Naive thymus-derived CD8-positive, alpha-beta T cell (primary cell): ENCODE measurements around the gene FAM181A. TPM values are rescaled to one million over a fixed set of nuclear protein-coding genes. Genes with fewer than 3 reads are reported as not detected.
A peak's percentile ranks its signal among the peaks of the same experiment; 100 is the strongest.

ENCODE experiments used
- ATAC-seq, 2 donors: fragments of 150-1000 bp; cut with Tn5 transposase in 1 of 2; sonication (Bioruptor Pico), chemical (Tn5 transposase) in 1 of 2; 1 replicate in 1 of 2; 2 replicates in 1 of 2; pipeline ENCODE4 v1.10.0; 2021; ENCODE audit warnings: mild to moderate bottlenecking in 2 of 2, moderate library complexity in 2 of 2
- POLR2A ChIA-PET: fragments of 350-600 bp; sonication (Branson Sonifier 250); formaldehyde crosslinking; loops from one replicate; lab custom pipeline; 2021; ENCODE audit warnings: antibody characterized with exemption; lab: Charles Lee
- DNase-seq, 10 donors: peaks; one replicate each; pipeline versions ENCODE4 v3.0.0 to v3.0.0-alpha.2; 2020 to 2022
- H3K27ac Mint-ChIP-seq, 10 donors: one replicate each; pipeline ENCODE4 v1.8.0; 2020 to 2022; ENCODE audit warnings: mild to moderate bottlenecking in 10 of 10, mixed read lengths in 10 of 10, moderate library complexity in 4 of 10, inconsistent platforms in 1 of 10
- H3K27me3 Mint-ChIP-seq, 5 donors: one replicate each; pipeline ENCODE4 v1.8.0; 2021 to 2022; ENCODE audit warnings: mixed read lengths in 5 of 5
- H3K36me3 Mint-ChIP-seq, 3 donors: one replicate each; pipeline ENCODE4 v1.8.0; 2020 to 2022; ENCODE audit warnings: mixed read lengths in 3 of 3, mild to moderate bottlenecking in 2 of 3, inconsistent platforms in 1 of 3
- H3K4me1 Mint-ChIP-seq, 4 donors: one replicate each; pipeline ENCODE4 v1.8.0; 2021 to 2022; ENCODE audit warnings: mixed read lengths in 4 of 4
- H3K4me3 Mint-ChIP-seq, 10 donors: one replicate each; pipeline ENCODE4 v1.8.0; 2020 to 2022; ENCODE audit warnings: mild to moderate bottlenecking in 10 of 10, mixed read lengths in 10 of 10, moderate library complexity in 6 of 10, inconsistent platforms in 1 of 10
- H3K9me3 Mint-ChIP-seq, 9 donors: one replicate each; pipeline ENCODE4 v1.8.0; 2020 to 2022; ENCODE audit warnings: mixed read lengths in 9 of 9, mild to moderate bottlenecking in 3 of 9, inconsistent platforms in 1 of 9, moderate library complexity in 1 of 9
- polyA plus RNA-seq, 3 donors: library from polyadenylated mRNA; unstranded; fragments of 300-500 nt; fragmentation: Illumina TruSeq; gene quantifications; one replicate each; pipeline ENCODE4 v1.2.3, GENCODE V29; 2021
- total RNA-seq, 8 experiments: library from RNA in 2 of 8; stranded (reverse) in 2 of 8; gene quantifications; one replicate each; pipeline ENCODE4 v1.2.3 and lab custom pipeline; 2021 to 2026

The FAM181A gene
- total and polyA plus RNA-seq, 5 experiments from 2014 or later, result not detected

DNA sequence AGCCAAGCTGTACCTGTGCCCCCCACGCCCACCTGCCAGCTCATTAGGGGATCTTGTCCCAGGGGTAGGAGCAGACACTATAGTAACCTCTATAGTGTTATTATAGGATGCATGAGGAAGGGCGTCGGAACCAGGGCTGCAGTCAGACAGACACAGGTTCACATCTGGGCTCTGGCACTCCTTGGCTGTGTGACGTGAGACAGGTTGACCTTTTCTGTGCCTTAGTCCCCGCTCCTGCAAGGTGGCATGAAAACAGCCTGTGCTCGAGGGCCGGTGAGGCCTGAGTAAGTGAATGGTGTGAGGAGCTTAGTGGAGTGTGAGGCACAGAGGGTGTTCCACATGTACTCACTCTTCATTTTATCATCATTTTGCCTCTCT is 30.2 kb downstream of the FAM181A start:
- ATAC-seq (no peak), DNase-seq (no peak)
- Mint-ChIP-seq H3K9me3 (no peaks in the 10 kb centered on the region), H3K4me3 (peak overlapping the region in 8 of 10 donors; percentile 1 to 61 (median 25)), H3K36me3 (no peaks in the 10 kb centered on the region), H3K27me3 (peaks cover 0 to 3% (median 0%) of the 10 kb centered on the region in 5 donors), H3K4me1 (peaks cover 49 to 90% (median 84%) of the 10 kb centered on the region in 4 donors), H3K27ac (peak overlapping the region in 6 of 10 donors; percentile 43 to 89 (median 70))
- POLR2A ChIA-PET, result interaction anchor here (0.6 to 1.4 kb wide), 4 partner anchors 8 to 189 kb away, joined by 3 to 5 read pairs (median 3); no protein-coding TSS in a partner anchor

DNA sequence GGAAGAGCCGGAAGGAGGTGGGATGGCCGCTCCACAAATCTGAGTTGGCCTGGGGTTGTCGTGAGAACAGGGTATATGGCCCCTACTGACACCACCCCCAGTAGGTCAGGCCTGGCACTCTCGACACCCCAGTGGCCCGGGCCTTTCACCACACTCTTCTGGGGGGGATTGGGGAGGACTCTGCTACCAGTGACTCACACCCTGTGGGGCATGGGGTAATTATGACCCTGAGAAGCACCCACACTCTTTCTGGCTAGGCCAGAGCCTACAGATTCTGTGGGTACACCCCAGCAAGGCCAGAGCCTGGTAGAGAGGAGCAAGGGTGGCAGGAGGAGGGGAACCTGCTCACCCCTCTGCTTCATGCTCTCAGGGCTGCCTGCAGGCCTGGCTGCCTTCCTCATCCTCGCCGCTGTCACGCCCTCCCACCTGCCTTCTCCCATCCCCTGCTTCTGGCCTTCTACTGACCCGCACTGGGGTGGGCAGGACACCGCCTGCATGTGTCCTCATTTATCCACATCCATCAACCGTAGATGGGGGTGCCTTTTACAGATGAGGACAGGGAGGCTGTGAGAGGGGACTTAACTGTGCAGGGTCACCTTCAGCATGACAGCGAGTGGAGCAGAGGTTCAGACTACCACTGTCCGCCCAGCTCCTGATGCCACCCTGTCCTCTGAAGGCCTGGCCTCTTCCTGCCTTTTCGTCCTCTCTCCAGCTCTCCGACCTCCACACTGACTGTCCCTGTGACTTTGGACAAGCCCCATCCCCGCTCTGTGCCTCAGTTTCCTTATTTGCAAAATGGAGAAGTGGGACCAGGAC is 30.8 kb downstream of the FAM181A start:
- Mint-ChIP-seq H3K4me3 (peak overlapping the region in 1 of 10 donors; percentile 60), H3K4me1 (peaks cover 50 to 95% (median 86%) of the 10 kb centered on the region in 4 donors), H3K36me3 (no peaks in the 10 kb centered on the region), H3K27me3 (peaks cover 0 to 3% (median 0%) of the 10 kb centered on the region in 5 donors), H3K9me3 (no peaks in the 10 kb centered on the region), H3K27ac (peak overlapping the region in 7 of 10 donors; percentile 31 to 94 (median 74))
- DNase-seq (no peak), ATAC-seq (no peak)
- POLR2A ChIA-PET, result interaction anchor here (0.8 to 1.3 kb wide), 4 partner anchors 9 to 19 kb away, joined by 3 to 8 read pairs (median 4); no protein-coding TSS in a partner anchor

DNA sequence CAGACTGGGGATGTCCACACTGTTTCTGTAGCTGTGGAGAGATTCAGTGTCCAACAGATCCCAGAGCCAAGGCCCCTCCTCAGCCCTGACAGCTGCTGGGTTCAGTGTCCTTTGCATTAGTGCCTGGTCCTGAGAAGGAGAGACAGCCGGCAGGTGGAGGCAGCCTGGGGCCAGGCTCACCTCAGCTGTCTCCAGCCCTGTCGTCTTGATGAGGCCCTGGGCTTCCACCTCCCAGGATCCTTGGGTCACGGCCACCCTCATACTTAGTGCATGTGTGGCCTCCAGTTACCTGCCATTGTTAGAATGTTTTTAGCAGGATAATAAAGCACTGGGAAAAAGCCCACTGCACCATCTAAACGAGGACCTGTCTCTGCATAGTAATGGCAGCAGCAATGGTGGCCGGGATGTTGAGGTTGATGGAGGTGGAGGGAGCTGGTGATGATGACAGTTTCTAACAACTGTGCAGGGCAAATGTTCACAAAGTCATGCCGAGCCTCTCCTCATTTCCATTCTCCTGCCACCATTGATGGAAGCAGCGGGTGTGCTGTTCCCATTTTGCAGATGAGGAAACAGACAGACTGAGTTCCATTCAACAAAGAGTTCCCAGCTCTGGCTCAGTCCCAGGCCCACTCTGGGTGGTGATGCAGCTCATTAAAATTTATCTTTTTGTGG is 31.6 kb downstream of the FAM181A start:
- peak overlapping the region; percentile 47 to 83 (median 74) for H3K4me3 Mint-ChIP-seq
- H3K4me1 Mint-ChIP-seq, result peaks cover 54 to 96% (median 90%) of the 10 kb centered on the region in 4 donors
- no peaks in the 10 kb centered on the region for H3K9me3 Mint-ChIP-seq
- ATAC-seq (no peak), DNase-seq (no peak)
- no peaks in the 10 kb centered on the region for H3K36me3 Mint-ChIP-seq
- POLR2A ChIA-PET, result interaction anchor here (0.8 to 2.4 kb wide), 5 partner anchors 9 to 19 kb away, joined by 3 to 12 read pairs (median 3); no protein-coding TSS in a partner anchor
- peak overlapping the region; percentile 79 to 96 (median 86) for H3K27ac Mint-ChIP-seq
- peaks cover 0 to 3% (median 0%) of the 10 kb centered on the region in 5 donors for H3K27me3 Mint-ChIP-seq

DNA sequence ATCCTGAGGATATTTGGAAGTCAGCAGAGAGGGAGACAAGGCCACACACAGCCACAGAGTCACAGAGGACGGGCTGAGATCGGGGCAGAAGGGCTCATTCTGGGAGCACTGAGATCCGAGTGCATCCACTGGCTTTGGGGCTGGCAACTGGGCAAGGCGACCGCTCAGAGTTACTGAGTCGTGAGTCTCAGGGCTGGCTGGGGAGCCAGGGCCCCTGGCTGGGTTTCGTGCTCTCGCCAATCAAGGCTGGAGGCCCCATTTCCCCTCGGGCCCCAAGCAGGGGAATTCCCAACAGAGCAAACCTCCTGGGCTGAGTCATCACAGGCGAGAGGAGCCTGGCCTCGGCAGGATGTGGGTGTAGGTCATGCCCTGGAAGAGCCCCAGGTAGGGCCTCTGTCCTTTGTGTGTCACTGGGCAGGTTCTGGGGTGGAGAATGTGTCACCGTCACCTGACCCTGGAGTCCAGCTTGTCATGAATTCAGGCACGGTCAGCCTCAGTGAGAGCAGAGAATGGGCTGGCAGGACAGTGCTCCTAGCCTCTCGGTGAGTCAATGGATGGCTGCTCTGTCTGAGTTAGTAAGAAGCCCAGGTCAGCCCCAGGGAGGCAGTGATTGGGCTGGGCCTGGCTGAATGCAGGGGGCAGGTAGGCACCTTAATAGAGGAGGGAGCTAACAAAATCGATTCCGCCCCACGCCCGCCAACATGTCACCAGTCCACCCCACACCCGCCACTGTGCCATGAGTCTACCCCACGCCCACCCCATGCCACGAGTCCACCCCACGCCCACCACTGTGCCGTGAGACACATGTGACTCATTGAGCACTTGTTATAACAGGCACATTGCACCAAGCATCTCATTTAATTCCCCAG is 32.3 kb downstream of the FAM181A start:
- H3K9me3 Mint-ChIP-seq, result no peaks in the 10 kb centered on the region
- H3K4me3 Mint-ChIP-seq, result peak overlapping the region; percentile 47 to 83 (median 74)
- H3K27ac Mint-ChIP-seq, result peak overlapping the region; percentile 79 to 96 (median 86)
- ATAC-seq (peak; percentile 87 to 89), DNase-seq (peak; percentile 64 to 92 (median 81))
- H3K4me1 Mint-ChIP-seq, result peaks cover 56 to 96% (median 88%) of the 10 kb centered on the region in 4 donors
- no peaks in the 10 kb centered on the region for H3K36me3 Mint-ChIP-seq
- peaks cover 0 to 3% (median 0%) of the 10 kb centered on the region in 5 donors for H3K27me3 Mint-ChIP-seq
- POLR2A ChIA-PET, result interaction anchor here (1.0 to 2.4 kb wide), 4 partner anchors 8 to 20 kb away, joined by 3 to 12 read pairs (median 9); no protein-coding TSS in a partner anchor

GRCh38 chr14:93960108-93960475 is 32.9 kb downstream of the FAM181A start:
- peaks cover 0 to under 1% (median 0%) of the 10 kb centered on the region in 5 donors for H3K27me3 Mint-ChIP-seq
- H3K4me1 Mint-ChIP-seq, result peaks cover 55 to 96% (median 84%) of the 10 kb centered on the region in 4 donors
- no peaks in the 10 kb centered on the region for H3K36me3 Mint-ChIP-seq
- DNase-seq (no peak), ATAC-seq (no peak)
- peak overlapping the region in 9 of 10 donors; percentile 70 to 96 (median 85) for H3K27ac Mint-ChIP-seq
- peak overlapping the region in 9 of 10 donors; percentile 1 to 83 (median 68) for H3K4me3 Mint-ChIP-seq
- peaks cover 0 to 2% (median 0%) of the 10 kb centered on the region in 9 donors for H3K9me3 Mint-ChIP-seq
- POLR2A ChIA-PET, result interaction anchor here (1.7 to 2.4 kb wide), 3 partner anchors 11 to 20 kb away, joined by 4 to 12 read pairs (median 10); no protein-coding TSS in a partner anchor

DNA sequence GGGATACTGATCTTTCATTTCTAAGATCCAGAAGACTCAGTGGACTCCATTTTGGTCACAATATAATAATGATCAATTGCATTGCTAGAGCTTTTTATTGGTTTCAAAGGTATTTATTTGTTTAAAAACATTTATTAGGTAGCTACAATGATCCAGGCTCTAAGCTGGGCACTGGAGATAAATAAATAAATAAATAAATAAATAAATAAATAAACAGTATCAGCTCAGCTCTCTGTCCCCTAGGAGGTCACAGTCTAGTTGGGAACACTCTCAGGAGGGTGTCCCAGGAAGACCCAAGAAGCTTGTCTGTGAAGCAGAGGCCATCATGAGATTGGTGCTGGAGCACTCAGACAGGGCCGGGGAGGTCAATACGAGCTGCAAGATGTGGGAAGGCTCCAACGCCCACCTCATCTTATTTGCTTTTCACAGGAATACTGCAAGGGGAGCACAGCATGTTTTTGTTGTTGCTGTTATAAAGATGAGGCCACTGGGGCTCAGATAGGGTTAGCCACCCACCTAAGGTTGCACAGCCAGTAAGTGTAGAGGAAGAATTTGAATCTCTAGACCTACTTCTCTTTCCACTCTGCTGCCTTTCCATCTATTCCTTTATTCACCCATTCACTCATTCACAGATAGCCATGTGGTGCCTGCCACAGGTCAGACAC is 33.8 kb downstream of the FAM181A start:
- no peak for DNase-seq
- Mint-ChIP-seq H3K27me3 (no peaks in the 10 kb centered on the region), H3K36me3 (no peaks in the 10 kb centered on the region), H3K27ac (peak overlapping the region in 7 of 10 donors; percentile 6 to 96 (median 82)), H3K9me3 (peaks cover 0 to 6% (median 0%) of the 10 kb centered on the region in 9 donors), H3K4me1 (peaks cover 51 to 95% (median 76%) of the 10 kb centered on the region in 4 donors), H3K4me3 (peak overlapping the region in 4 of 10 donors; percentile 43 to 83 (median 60))
- no peak for ATAC-seq
- POLR2A ChIA-PET, result interaction anchor here (1.7 to 2.4 kb wide), 3 partner anchors 10 to 21 kb away, joined by 4 to 12 read pairs (median 10); no protein-coding TSS in a partner anchor

GRCh38 chr14:93961620-93962019 is 34.5 kb downstream of the FAM181A start:
- peaks cover 0 to 6% (median 0%) of the 10 kb centered on the region in 9 donors for H3K9me3 Mint-ChIP-seq

GRCh38 chr14:93962701-93963601 is 35.8 kb downstream of the FAM181A start:
- Mint-ChIP-seq H3K27ac (peak overlapping the region in 9 of 10 donors; percentile 65 to 96 (median 87)), H3K27me3 (no peaks in the 10 kb centered on the region), H3K4me1 (peaks cover 37 to 95% (median 58%) of the 10 kb centered on the region in 4 donors), H3K9me3 (peaks cover 0 to 6% (median 0%) of the 10 kb centered on the region in 9 donors), H3K4me3 (peak overlapping the region; percentile 34 to 78 (median 58)), H3K36me3 (no peaks in the 10 kb centered on the region)
- peak; percentile 10 to 50 for ATAC-seq
- DNase-seq, result peak in 6 of 10 donors; percentile 29 to 49 (median 38)
- POLR2A ChIA-PET, result interaction anchor here (0.9 to 2.5 kb wide), 7 partner anchors 10 to 23 kb away, joined by 3 to 9 read pairs (median 6); partner anchors contain the start of gene ASB2

More at GRCh38 chr14:93961620-93962019, 34.5 kb downstream of the FAM181A start:
- no peaks in the 10 kb centered on the region for H3K36me3 Mint-ChIP-seq
- POLR2A ChIA-PET, result interaction anchor here (1.6 to 2.0 kb wide), 3 partner anchors 11 to 22 kb away, joined by 4 to 10 read pairs (median 7); no protein-coding TSS in a partner anchor
- H3K27ac Mint-ChIP-seq, result peak overlapping the region in 6 of 10 donors; percentile 6 to 89 (median 87)
- DNase-seq (no peak), ATAC-seq (no peak)
- peaks cover 47 to 94% (median 70%) of the 10 kb centered on the region in 4 donors for H3K4me1 Mint-ChIP-seq
- H3K4me3 Mint-ChIP-seq, result peak overlapping the region in 5 of 10 donors; percentile 27 to 75 (median 42)
- no peaks in the 10 kb centered on the region for H3K27me3 Mint-ChIP-seq

DNA sequence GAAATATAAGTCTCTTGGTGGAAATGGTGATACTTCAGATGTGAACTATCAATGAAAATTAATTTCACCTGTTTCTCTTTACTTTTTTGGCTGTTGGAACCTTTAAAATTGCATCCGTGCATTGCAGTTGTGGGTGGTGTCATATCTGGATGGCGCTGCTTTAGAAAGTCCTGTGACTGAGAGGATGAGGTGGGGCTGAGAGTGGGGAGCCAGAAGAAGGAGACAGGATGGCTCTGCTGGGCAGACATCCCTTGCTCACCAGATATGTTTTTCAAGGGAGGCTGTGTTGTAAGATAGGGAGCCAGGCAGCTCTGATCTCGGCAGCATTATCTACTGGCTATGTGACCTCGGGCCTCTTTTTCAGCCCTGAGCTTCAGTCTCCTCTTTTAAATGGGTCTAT is 36.5 kb downstream of the FAM181A start:
- Mint-ChIP-seq H3K27me3 (no peaks in the 10 kb centered on the region), H3K9me3 (peaks cover 0 to 6% (median 0%) of the 10 kb centered on the region in 9 donors), H3K4me1 (peaks cover 34 to 95% (median 50%) of the 10 kb centered on the region in 4 donors), H3K27ac (peak overlapping the region in 7 of 10 donors; percentile 29 to 96 (median 87)), H3K36me3 (no peaks in the 10 kb centered on the region), H3K4me3 (peak overlapping the region in 6 of 10 donors; percentile 46 to 78 (median 52))
- DNase-seq (no peak), ATAC-seq (no peak)
- POLR2A ChIA-PET, result interaction anchor here (1.0 to 2.5 kb wide), 5 partner anchors 12 to 24 kb away, joined by 3 to 9 read pairs (median 6); no protein-coding TSS in a partner anchor

DNA sequence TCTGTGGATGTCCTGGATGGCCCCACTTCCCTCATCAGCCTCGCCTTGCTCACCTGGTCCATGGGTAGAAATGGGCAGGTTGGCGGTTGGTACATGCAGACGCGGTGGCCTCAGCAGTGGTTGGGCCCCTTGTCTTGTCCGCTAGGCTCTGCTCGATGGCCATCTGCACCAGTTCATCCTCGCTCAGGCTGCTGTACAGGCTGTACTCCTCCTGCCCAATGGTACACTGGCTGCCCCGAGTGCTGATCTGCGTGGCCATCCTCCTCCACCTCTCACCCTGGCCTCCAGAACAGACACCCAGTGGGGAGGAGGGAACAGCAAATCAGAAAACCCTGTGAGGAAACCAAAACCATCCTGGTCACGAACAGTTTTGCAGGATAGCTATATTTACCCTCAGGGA is 37.1 kb downstream of the FAM181A start:
- POLR2A ChIA-PET, result interaction anchor here (1.4 to 2.5 kb wide), 3 partner anchors 12 to 24 kb away, joined by 3 to 9 read pairs (median 6); no protein-coding TSS in a partner anchor
- H3K4me1 Mint-ChIP-seq, result peaks cover 34 to 95% (median 46%) of the 10 kb centered on the region in 4 donors
- ATAC-seq (no peak), DNase-seq (no peak)
- H3K36me3 Mint-ChIP-seq, result no peaks in the 10 kb centered on the region
- no peak overlapping the region for H3K4me3 Mint-ChIP-seq
- H3K27ac Mint-ChIP-seq, result peak overlapping the region in 3 of 10 donors; percentile 2 to 50 (median 37)
- peaks cover 0 to 6% (median 0%) of the 10 kb centered on the region in 9 donors for H3K9me3 Mint-ChIP-seq
- H3K27me3 Mint-ChIP-seq, result no peaks in the 10 kb centered on the region
